ENCODE measurements around the gene VEZF1. TPM values are rescaled to one million over a fixed set of nuclear protein-coding genes. Genes with fewer than 3 reads are reported as not detected.

Gene VEZF1
- total and polyA plus RNA-seq, 10 donors, result 10.0 to 59.9 (median 50.8) TPM

GRCh38 chr17:58007781-58008706, 20.0 kb upstream of the VEZF1 start:
- H3K9me3 ChIP-seq, result no peaks in the 10 kb centered on the region
- 27 to 35% (median 29%) methylated on average over 47 of the region's 47 CpGs for WGBS, 5 donors
- peaks cover 0 to 29% (median 26%) of the 10 kb centered on the region in 6 donors for H3K36me3 ChIP-seq
- no peak for TF ChIP-seq POLR2AphosphoS5 (IDR thresholded peaks at IDR 0.05)
- no peaks in the 10 kb centered on the region for H3K27me3 ChIP-seq (replicated peaks in 1 of 7)
- no peak for DNase-seq
- peak overlapping the region; percentile 85 to 100 (median 98) for H3K27ac ChIP-seq
- peak overlapping the region; percentile 48 to 97 (median 85) for H3K4me3 ChIP-seq
- intact Hi-C loops (cut with DNase I; ENCODE audit: low total_unique reads), result loop anchor here (10.0 kb wide), 1 partner anchor 77 kb away; the partner anchor contains the start of gene DYNLL2
- H3K4me1 ChIP-seq, result peaks cover 26 to 45% (median 40%) of the 10 kb centered on the region in 6 donors

GRCh38 chr17:58006924-58007780, 19.1 kb upstream of the VEZF1 start, which contains the start of gene SRSF1:
Gene SRSF1, minus strand, starts transcription at chr17:58007246. Its CDS starts 109 bp downstream, at chr17:58007137.
- H3K27ac ChIP-seq, result peak within 1 kb of the TSS; percentile 85 to 100 (median 98)
- DNase-seq, result peak; percentile 99
- peaks cover 0 to 38% (median 35%) of the 10 kb centered on the region in 6 donors for H3K36me3 ChIP-seq
- TF ChIP-seq CTCF (IDR thresholded peaks at IDR 0.05 in 8 of 11, conservative IDR thresholded peaks at IDR 0.05 in 3 of 11) (no peak), POLR2A (IDR thresholded peaks at IDR 0.05) (peak; percentile 48 to 83 (median 66)), POLR2AphosphoS5 (IDR thresholded peaks at IDR 0.05) (peak; percentile 99)
- H3K9me3 ChIP-seq, result no peaks in the 10 kb centered on the region
- H3K4me1 ChIP-seq, result peaks cover 26 to 54% (median 49%) of the 10 kb centered on the region in 6 donors
- intact Hi-C loops (cut with DNase I; ENCODE audit: low total_unique reads), result loop anchor here (10.0 kb wide), 1 partner anchor 78 kb away; the partner anchor contains the start of gene DYNLL2
- H3K27me3 ChIP-seq (replicated peaks in 1 of 7), result no peaks in the 10 kb centered on the region
- 0 to 1% (median 0%) methylated on average over 55 to 86 of the region's 86 CpGs for WGBS, 5 donors
- peak within 1 kb of the TSS; percentile 48 to 97 (median 85) for H3K4me3 ChIP-seq

- H3K36me3 ChIP-seq, result peaks cover 0 to 44% (median 37%) of the 10 kb centered on the region in 6 donors
- H3K27me3 ChIP-seq (replicated peaks in 1 of 7), result no peaks in the 10 kb centered on the region
- peak; percentile 89 for DNase-seq
- H3K27ac ChIP-seq, result peak overlapping the region; percentile 85 to 100 (median 98)
- H3K4me1 ChIP-seq, result peaks cover 26 to 60% (median 55%) of the 10 kb centered on the region in 6 donors
- H3K9me3 ChIP-seq, result no peaks in the 10 kb centered on the region
- intact Hi-C loops (cut with DNase I; ENCODE audit: low total_unique reads), result loop anchor here (10.0 kb wide), 1 partner anchor 78 kb away; the partner anchor contains the start of gene DYNLL2
- peak overlapping the region; percentile 48 to 97 (median 85) for H3K4me3 ChIP-seq
- TF ChIP-seq CTCF (IDR thresholded peaks at IDR 0.05 in 8 of 11, conservative IDR thresholded peaks at IDR 0.05 in 3 of 11) (no peak), POLR2A (IDR thresholded peaks at IDR 0.05) (no peak), POLR2AphosphoS5 (IDR thresholded peaks at IDR 0.05) (no peak)
- 0 to 1% (median 0%) methylated on average over 20 of the region's 20 CpGs for WGBS, 5 donors
Measured at GRCh38 chr17:58006560-58006923, 18.5 kb upstream of the VEZF1 start.

Data from spleen (tissue), 11 donors.